GF-D8 (cell line): Measurements from ENCODE around the gene ZNF606.

ENCODE experiments used
- DNase-seq: peaks from one replicate; lab custom pipeline; 2025; lab: John Stamatoyannopoulos, UW

Gene ZNF606

DNA sequence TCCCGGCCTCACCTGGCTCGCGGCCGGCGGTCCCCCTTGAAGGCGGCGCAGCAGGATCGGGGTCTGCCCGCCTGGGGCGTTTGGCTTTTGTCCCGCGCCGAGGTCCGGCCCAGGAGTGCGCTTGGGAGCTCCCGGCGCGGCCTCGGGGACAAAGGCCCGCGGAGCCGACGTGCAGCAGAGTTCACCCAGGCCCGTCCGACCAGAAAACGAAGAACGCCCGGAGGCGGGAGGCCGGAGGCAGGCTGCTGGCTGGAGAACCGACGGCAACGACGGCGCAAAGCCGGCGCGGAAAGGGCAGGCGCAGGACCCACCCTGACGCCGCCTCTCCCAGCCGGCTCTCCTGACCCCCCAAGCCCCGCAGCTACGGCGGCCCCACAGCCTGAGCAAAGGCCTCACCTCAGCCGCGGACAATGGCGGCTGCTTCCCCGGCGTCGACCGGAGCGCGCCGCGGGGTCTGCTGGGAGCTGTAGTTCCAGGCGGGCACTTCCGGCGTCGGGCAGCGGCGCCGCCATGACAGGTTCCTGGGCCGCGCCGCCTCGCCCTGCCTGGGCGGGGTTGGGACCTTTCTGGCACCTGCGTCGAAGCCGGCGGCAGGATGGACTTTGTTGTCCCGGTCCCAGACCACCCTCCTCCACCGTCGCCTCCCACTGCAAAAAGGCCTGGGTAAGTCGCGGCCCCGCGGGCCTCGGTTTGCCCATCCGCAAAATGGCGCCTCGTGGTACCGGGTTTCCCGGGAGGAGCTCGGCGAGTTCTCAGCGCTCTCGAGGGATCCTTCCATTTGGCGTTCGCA is at the start of gene ZNF606:
TSS of gene ZNF606 (minus strand) at position 437 of the 790 bp plus-strand sequence. CDS start 1,501 bp downstream, outside the sequence.
- DNase-seq: peak; percentile 18

DNA sequence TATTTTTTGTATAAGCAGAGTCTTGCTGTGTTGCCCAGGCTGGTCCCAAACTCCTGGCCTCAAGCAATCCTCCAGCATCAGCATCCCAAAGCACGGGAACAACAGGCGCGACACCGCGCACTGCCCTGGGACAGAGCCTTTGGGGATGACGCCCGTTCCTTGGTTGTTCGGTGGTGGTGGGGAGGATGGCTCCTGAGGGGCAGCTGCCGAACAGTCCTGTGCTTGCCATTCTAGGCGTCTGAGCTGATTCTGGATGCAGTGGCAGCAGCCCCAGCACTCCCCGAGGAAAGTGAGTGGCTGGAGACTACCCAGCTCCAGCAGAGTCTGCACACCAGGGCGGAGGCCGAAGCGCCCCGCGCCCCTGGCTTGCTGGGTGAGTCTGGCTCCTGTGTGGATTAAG is 49.6 kb upstream of the ZNF606 start:
- no peak for DNase-seq

DNA sequence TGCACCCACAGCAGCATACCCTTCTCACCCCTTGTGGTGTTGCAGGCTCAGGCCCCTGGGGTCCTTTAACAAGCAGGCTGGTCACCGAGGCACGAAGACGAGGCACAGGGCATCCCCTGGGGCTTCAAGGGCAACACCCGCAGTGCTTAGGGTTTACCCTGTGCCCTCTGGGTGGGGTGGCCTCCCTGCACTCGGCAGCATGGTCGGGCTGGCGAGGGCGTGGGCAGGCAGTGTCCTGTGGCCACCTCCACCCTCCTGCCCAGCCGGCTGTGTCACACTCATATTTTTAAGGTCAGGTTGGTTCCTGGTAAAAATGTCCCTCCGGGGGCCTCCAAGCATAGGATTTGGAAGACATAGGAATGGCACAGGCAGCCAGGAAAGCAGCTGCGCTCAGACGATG is 45.1 kb upstream of the ZNF606 start:
- DNase-seq: no peak

DNA sequence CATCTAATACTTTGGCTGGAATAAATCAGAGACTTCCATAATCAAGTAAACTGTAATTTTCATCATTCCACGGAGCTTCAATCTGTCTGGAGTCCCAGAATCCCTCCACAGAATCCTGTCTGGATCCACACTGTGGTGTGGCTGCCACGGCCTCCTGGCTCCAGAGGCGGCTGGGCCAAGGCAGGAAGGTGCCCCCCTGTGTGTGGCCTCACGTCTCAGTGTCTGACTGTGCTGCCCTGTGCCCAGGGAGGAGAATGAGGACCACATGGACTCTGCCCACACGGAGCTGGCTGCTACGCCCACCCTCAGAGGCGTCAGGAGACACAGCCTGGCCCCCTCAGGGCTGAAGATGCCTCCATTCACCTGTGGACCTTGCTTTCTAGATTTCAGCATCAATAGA is 44.2 kb upstream of the ZNF606 start:
- no peak for DNase-seq

DNA sequence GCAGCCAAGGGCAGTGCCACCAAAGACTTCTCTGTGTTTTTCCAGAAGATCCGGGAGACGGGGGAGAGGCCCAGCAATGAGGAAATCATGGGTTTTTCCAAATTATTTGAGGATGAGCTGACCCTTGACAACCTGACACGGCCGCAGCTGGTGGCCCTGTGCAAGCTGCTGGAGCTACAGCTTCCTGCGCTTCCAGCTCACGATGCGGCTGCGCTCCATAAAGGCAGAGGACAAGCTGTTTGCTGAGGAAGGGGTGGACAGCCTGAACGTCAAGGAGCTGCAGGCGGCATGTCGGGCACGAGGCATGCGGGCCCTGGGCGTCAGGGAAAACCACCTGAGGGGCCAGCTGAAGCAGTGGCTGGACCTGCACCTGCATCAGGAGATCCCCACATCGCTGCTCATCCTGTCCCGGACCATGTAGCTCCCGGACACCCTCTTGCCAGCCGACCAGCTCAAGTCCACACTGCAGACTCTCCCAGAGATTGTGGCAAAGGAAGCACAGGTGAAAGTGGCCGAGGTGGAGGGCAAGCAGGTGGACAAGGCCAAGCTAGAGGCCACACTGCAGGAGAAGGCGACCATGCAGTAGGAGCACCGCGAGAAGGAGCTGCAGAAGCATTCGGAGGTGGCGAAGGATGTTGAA is 42.9 kb upstream of the ZNF606 start:
- no peak for DNase-seq

DNA sequence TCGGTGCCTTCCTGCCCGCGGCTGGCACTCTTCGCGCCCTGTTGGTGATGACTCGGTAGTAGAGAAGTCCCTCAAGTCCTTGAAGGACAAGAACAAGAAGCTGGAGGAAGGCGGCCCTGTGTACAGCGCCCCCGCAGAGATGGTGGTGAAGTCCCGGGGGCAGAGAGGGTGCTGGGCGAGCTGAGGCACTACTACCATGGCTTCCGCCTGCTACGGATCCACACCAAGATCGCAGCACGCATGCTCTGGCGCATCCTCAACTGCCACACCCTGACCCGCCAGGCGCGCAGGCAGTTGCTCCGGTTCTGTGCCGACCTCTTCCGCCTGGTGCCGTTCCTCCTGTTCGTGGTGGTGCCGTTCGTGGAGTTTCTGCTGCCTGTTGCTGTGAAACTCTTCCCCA is 42.3 kb upstream of the ZNF606 start:
- DNase-seq: no peak

DNA sequence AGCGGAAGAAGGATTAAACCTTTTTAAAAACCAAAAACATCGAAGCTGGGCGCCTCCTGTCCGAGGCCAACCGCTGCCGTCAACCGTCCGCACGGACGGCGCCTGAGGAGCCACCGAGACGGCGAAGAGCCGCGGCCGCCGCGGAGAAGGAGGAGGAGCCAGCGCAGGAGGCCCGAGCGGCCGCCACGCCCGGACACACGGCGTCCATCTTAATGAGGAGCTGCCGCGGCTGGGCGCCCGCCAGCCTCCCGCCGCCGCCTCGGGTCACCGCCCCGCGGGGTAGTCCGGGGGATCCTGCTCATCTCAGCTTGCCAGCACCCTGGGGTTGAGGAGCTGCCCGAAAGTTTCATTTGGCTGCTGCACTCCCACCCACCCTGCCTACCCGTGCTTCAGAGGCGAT is 41.8 kb upstream of the ZNF606 start:
- no peak for DNase-seq

DNA sequence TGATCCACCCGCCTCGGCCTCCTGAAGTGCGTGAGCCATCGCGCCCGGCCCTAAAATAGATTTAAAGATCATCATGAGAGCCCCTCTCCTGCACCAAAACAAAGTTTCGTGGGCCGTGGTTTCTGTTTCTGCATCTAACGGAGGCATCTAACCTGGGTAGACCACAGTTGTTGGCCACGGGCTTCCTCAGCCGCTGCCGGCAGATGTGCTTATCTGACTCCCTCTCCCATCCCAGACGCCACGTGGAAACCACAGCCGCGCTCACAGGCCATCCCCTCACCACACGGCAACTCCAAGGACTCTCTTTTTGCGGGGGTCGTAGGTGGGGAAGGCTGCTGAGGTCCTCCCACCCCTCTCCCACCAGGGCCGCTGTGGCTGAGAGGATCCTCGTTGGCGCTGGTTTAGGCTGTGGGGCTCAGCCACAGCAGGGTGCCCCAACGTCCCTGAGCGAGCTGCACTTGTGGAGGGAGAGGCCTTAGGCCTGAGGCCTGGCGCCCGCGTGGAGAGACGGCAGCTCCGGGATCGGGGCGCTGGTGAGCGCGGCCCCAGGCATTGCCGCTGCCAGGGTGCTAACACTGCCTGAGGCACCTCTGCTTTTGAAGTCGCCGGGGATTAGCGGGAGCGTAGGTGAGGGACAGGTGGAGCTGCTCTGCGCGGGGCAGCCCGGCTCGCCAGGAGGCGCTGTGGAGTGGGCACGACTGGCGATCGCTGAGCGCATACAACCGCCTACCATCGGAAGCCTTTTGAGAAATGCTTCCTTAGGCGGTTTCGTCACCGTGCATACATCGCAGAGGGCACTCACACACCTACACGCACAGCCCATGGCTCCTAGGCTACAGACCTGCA is 40.1 kb upstream of the ZNF606 start:
- no peak for DNase-seq

DNA sequence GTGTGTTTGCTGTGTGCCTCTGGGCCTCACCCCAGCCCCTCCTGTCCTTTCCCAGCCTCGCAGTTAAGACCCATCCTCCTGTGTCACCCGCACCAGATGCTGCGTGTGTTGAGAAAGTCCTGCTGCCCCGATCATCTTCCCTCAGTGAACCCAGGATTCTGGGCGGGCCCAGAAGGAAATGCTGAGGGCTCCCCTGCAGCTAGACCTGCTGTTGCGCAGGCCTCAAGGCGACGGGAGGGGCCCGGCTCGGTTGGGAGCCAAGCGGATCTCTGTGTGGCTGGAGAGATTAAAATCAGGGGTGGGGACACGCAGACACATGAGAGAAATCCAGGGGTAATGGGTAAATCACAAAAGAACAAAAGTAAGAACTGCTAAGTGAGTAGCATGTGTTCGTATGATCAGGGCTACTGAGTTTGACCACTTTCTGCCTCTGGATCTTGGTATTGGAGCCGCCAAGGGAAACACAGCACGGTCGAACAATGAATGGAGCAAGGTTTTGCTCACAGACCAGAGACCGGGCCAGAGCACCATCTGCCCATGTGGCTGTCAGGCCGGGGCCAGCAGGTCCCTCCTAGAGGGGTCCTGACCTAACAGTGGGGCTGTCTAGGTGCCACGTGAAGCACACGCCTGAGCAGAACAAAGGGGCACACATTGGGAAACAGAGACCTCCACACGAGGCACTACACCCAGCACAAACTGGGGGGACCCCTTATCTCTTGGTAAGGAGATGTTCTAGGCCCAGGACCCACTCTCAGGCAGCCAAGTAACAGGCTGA is 38.3 kb upstream of the ZNF606 start:
- no peak for DNase-seq

DNA sequence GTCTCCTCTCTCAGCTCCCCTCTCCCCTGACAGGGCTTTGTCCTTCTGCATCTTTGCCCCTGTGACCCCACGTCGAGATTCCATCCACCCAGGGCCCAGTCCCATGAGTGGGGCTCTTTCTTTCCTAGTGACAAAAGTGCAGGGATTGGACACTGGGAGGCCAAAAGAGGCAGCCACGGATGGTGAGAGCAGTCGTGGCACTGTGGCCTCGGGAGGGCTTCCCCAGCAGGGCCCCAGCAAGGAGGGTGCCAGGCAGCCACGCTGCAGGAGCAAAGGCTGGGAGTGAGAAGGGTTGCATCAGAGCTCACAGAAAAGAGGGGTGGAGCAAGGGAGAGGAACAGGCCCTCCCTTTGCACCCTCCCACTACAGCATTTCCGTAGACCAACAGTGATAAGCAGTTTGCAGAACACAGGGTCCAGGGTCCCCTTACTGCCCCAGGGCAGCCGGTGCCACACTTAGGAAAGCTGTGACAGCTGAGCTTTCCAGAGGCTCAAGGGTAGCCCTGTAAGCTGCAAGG is 36.1 kb upstream of the ZNF606 start:
- DNase-seq: no peak

DNA sequence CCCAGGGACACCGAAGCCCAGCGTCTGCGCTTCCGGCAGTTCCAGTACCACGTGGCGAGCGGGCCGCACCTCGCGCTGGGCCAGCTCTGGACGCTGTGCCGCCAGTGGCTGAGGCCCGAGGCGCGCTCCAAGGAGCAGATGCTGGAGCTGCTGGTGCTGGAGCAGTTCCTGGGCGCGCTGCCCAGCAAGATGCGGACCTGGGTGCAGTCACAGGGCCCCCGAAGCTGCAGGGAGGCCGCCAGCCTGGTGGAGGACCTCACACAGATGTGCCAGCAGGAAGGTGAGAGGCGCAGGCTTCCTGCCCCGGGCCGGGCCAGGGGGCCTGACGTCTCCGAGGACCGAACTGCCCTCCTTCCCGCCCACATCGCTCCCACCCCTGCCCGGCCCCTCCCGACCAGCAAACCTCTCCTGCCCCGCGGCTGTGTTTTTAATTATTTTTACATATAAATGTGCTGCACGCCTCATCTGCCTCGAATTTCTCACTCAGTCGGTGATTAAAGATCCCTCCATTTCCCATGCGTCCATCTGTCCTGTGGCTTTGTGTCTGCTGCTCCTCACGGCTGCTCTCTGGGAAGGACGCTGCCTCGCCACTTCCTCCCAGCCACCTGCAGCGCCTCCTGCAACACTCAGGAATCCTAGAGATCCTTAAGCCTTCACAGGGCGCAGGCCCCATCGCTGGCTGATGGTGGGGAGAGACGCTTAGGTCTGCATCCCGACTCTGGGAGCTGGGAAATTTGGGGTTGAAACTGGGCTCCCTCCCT is 35.5 kb upstream of the ZNF606 start:
- no peak for DNase-seq

DNA sequence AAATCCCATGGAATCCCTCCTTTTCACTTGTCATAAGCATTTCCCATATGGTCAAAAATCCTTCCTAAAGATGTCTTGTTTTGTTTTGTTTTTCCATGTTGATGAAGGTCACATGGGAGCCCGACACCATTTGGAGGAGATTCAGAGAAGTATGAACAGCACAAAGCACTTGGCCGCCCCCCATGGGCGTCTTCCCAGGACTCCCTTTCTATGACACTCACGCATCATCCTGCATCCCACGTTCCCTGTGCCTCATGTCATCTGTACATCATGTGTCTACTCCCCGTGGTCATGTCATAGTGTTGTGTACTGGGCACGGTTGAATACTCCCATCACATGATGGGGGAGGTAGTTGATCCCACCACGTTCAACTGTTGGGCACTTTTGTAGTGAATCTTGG is 33.2 kb upstream of the ZNF606 start:
- no peak for DNase-seq

DNA sequence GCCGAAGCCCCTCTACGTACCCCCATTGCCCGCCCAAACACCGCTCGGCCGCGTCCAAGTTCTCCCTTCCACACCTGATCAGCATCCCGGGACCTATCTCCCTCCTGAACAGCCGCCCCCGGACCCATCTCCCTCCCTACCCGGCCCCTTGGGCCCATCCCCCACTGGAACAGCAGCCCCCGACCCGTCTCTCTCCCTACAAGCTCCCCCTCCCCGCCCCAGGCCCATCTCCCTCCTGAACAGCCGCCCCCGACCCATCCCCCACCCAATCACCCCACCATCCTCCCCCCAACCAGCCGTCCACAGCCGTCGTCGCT is 31.8 kb upstream of the ZNF606 start:
- DNase-seq: no peak

DNA sequence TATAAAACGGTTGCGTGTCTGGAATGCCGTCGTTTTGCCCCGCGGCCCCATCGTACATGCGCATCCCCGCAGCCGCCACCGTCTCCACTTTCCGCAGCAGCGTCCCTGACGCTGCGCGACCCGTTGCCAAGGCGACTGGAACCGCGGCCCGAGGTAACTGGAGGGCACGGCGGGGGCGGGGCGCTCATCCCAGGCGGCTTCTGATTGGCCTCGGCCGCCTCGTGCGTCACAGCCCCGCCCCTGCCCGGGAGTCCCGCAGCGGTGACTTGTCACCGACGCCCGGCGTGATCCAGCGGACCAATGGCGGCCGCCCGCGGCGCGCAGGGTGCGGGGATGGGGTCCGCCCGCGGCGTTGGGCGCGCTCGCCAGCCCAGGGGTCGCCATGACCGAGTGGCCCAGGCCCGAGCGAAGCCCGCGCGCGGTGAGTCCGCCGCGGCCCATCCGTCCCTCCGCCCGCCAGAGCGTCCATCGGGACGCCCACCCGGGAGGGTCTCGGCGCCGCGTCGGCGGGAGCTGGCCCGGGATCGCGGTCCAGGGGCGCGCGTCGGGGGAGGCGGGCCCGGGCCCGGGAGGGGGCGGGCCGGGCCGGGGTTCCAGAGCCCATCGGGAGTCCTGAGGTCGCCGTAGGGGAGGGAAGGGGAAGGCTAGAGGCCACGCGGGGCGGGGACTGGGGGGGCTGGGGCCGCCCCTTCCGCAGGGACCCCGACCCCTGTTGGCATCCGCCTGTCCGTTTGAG is 31.3 kb upstream of the ZNF606 start, which contains the start of gene ZSCAN1:
TSS of gene ZSCAN1 (plus strand) at position 285 of the 736 bp plus-strand sequence. CDS start 3,812 bp downstream, outside the sequence.
- DNase-seq: no peak

DNA sequence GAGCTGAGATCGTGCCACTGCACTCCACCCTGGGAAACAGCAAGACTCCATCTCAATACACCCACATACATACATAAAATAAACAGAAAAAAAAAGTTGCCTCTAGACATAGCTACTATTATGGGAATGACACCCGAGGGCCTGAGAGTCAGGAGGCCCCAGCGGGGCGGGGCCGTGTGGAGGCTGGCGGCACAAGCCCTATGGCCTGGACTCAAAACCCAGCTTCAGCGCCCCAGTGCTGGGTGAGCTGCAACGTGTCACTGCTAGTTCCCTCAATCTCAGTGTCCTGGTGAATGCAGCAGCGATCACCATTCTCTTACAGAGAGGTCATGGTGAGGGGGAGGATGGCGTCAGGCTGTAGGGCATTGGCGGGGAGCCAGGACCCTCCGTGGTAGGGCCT is 22.0 kb upstream of the ZNF606 start:
- no peak for DNase-seq

DNA sequence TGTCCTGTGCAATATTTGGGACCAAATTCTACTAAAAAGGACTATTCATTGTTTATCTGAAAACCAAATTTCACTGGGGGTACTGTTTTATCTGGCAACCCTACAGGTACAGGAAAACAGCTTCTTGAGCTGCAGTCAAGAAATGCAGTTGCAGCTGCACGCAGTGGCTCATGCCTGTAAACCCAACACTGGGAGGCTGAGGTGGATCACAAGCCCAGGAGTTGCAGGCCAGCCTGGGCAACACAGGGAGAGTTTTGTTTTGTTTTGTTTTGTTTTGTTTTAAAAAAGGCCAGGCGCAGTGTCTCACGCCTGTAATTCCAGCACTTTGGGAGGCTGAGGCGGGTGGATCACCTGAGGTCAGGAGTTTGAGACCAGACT is 19.7 kb upstream of the ZNF606 start:
- DNase-seq: no peak

DNA sequence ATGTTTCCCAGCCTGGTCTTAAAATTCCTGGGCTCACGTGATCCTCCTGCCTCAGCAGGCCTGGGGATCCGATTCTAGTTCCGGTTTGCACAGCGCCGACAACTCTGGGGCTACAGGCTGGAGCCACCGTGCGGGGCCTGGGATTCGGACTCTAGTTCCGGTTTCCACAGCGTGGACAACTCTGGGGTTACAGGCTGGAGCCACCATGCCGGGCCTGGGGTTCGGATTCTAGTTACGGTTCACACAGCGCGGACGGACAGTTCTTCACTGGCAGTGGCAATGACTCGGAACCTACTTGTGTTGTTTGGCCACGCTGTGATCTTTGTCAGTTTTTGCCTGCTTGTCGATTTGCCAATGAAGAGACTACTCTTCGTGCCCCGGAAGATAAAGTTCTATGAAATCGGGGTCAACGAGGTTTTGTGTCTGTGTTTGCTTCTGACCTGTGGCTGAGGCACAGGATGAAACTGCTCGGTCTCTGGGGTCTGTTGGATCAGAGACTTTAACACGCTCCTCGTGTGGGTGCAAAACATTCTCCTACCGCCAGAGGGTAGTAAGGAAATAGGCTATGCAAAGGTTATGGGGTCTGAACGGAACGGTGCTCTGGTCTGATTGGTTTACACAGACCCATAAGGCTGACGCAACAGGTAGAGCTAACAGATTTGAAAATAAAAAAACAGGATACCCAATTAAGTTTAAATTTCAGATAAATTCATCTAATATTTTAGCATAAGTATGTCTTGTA is 19.1 kb upstream of the ZNF606 start:
- DNase-seq: no peak

DNA sequence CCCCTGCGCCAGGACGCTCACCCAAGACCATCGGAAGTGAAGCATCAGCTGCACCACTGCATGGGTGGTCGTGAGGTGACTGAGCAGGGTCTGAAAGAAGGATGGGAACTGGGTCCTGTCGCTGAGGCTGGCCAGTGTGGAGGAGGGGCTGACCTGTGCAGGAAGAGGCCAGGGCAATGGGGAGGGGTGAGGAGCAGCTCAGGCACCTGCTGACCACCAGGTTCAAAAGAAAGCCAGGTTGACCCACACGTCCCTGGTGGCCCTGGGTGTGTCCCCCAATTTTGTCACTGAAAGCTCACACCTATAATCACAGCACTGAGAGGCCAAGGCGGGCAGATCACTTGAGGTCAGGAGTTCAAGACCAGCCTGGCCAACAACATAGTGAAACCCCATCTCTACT is 17.5 kb upstream of the ZNF606 start:
- no peak for DNase-seq

DNA sequence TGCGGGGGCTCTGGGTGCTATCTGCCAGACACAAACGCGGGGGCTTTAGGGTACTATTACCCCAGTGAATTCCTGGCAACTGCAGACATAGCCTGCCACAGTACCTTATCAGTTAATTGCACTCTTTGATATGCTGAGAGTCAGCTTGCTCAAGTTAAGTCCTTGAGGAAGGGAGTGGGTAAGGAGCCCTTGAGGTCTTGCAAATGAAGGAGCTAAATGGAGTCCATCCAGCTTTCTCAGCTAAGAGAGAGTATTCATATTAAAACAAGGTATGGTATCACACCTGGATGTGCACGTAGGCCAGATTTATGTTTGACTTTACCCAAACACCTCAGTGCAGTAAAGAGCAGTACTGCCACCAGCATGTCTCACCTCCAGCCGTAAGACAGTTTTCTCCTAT is 11.5 kb upstream of the ZNF606 start:
- DNase-seq: no peak

DNA sequence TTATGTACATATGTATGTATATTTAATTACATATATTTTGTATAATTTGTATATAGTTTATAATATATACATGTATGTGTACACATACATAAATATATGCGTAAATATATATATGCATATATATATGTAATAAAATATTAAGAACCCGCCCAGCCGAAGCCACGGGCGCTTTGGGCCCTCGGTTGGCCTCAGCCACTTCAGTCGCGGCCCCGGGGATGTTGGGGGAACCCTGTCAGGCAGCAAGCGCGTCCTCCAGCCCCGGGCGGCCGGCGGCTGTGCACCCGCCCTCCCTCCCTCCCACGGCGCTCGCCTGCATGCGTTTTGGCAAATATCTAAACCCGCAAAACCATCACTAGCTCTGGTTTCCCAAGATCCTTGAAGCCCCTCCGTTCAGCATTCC is 7.9 kb upstream of the ZNF606 start:
- DNase-seq: no peak
